IMR-90 (cell line): ENCODE data around the gene CDK15. TPM values are rescaled to one million over a fixed set of nuclear protein-coding genes. Genes with fewer than 3 reads are reported as not detected.

Experiments used
- ATAC-seq: fragments of 200-7000 bp; cut with Tn5 transposase; 2 replicates; pipeline ENCODE4 v1.9.1; 2020; ENCODE audit warnings: low read depth, mild to moderate bottlenecking, moderate library complexity
- BruUV-seq: library from RNA; stranded (reverse); fragments of 400-500 nt; replicated peaks from 2 replicates; lab custom pipeline; 2021; lab: Mats Ljungman, UMichigan
- CTCF ChIA-PET: fragments of 300-600 bp; formaldehyde crosslinking; extraction: SDS; loops from one replicate; lab custom pipeline; 2021; ENCODE audit warnings: antibody characterized with exemption; lab: Yijun Ruan, JAX
- POLR2A ChIA-PET: fragments of 300-600 bp; sonication (Branson Sonifier 250); formaldehyde crosslinking; loops from one replicate; lab custom pipeline; 2022; ENCODE audit warnings: antibody characterized with exemption; ENCODE audit not compliant: unreplicated experiment; lab: Charles Lee
- DNase-seq: peaks from one replicate; pipeline ENCODE4 v3.0.0; 2013
- H2AFZ ChIP-seq: replicated peaks from 2 replicates; pipeline ENCODE3; 2013; ENCODE audit warnings: low read length, mild to moderate bottlenecking; ENCODE audit not compliant: poor library complexity
- H2AK5ac ChIP-seq: 2 replicates; pipeline ENCODE4 v1.6.1; 2013; ENCODE audit warnings: low read depth, low read length, inconsistent platforms
- H2AK9ac ChIP-seq: replicated peaks from 2 replicates; pipeline ENCODE3; 2013; ENCODE audit warnings: mild to moderate bottlenecking, low read depth, low read length, moderate library complexity; ENCODE audit not compliant: poor library complexity
- H2BK120ac ChIP-seq: 2 replicates; pipeline ENCODE4 v1.6.1; 2013; ENCODE audit warnings: low read depth, low read length, inconsistent platforms
- H2BK15ac ChIP-seq: 3 replicates; pipeline ENCODE4 v1.6.1; 2013; ENCODE audit warnings: low read depth, low read length, inconsistent platforms
- H2BK20ac ChIP-seq: 2 replicates; pipeline ENCODE4 v1.6.1; 2013; ENCODE audit warnings: low read depth, mild to moderate bottlenecking, inconsistent platforms, low read length, moderate library complexity
- H2BK5ac ChIP-seq: 2 replicates; pipeline ENCODE4 v1.6.1; 2013; ENCODE audit warnings: mild to moderate bottlenecking, low read depth, low read length, inconsistent platforms; ENCODE audit not compliant: poor library complexity, severe bottlenecking
- H3K14ac ChIP-seq: replicated peaks from 2 replicates; pipeline ENCODE4 v1.6.1; 2013; ENCODE audit warnings: low read depth, low read length, inconsistent platforms
- H3K18ac ChIP-seq: 2 replicates; pipeline ENCODE4 v1.6.1; 2013; ENCODE audit warnings: low read depth, low read length, control low read depth
- H3K23ac ChIP-seq: 2 replicates; pipeline ENCODE4 v1.6.1; 2013; ENCODE audit warnings: low read depth, low read length, inconsistent platforms
- H3K27ac ChIP-seq: 2 replicates; pipeline ENCODE4 v1.5.1; 2013; ENCODE audit warnings: mild to moderate bottlenecking, control low read depth, low read length; ENCODE audit not compliant: insufficient read depth
- H3K27me3 ChIP-seq: 2 replicates; pipeline ENCODE4 v1.6.1; 2013; ENCODE audit warnings: low read length; ENCODE audit not compliant: control insufficient read depth, insufficient read depth
- H3K36me3 ChIP-seq: 2 replicates; pipeline ENCODE4 v1.6.1; 2013; ENCODE audit warnings: low read length, mixed read lengths; ENCODE audit not compliant: control insufficient read depth, insufficient read depth
- H3K4ac ChIP-seq: 2 replicates; pipeline ENCODE4 v1.6.1; 2013; ENCODE audit warnings: low read depth, low read length, inconsistent platforms
- H3K4me1 ChIP-seq: 2 replicates; pipeline ENCODE4 v1.6.1; 2013; ENCODE audit warnings: low read length, mixed read lengths; ENCODE audit not compliant: control insufficient read depth, insufficient read depth
- H3K4me2 ChIP-seq: 2 replicates; pipeline ENCODE4 v1.6.1; 2013; ENCODE audit warnings: low read depth, mild to moderate bottlenecking, control low read depth, low read length, moderate library complexity
- H3K4me3 ChIP-seq: 2 replicates; pipeline ENCODE4 v1.5.1; 2013; ENCODE audit warnings: low read depth, mild to moderate bottlenecking, control low read depth, low read length, moderate library complexity; ENCODE audit not compliant: insufficient read depth
- H3K56ac ChIP-seq: 2 replicates; pipeline ENCODE4 v1.6.1; 2013; ENCODE audit warnings: low read length, inconsistent platforms; ENCODE audit not compliant: insufficient read depth; ENCODE audit errors: extremely low read depth
- H3K79me1 ChIP-seq, 2 experiments: 2 replicates each; pipeline ENCODE4 v1.6.1; 2013; ENCODE audit warnings: low read length in 2 of 2, inconsistent platforms in 1 of 2, low read depth in 1 of 2
- H3K9ac ChIP-seq: 2 replicates; pipeline ENCODE4 v1.6.1; 2013; ENCODE audit warnings: low read depth, low read length, control low read depth
- H3K9me1 ChIP-seq: 2 replicates; pipeline ENCODE4 v1.6.1; 2013; ENCODE audit warnings: low read length, inconsistent platforms; ENCODE audit not compliant: insufficient read depth
- H3K9me3 ChIP-seq: 2 replicates; pipeline ENCODE4 v1.6.1; 2013; ENCODE audit warnings: low read length; ENCODE audit not compliant: control insufficient read depth, insufficient read depth
- H4K20me1 ChIP-seq: 2 replicates; pipeline ENCODE4 v1.6.1; 2013; ENCODE audit warnings: low read length, inconsistent platforms; ENCODE audit not compliant: insufficient read depth
- H4K5ac ChIP-seq: 2 replicates; pipeline ENCODE4 v1.6.1; 2013; ENCODE audit warnings: mild to moderate bottlenecking, low read depth, low read length, control low read depth
- H4K8ac ChIP-seq, 2 experiments: 2 replicates each; pipeline ENCODE4 v1.6.1; 2013; ENCODE audit warnings: low read depth in 2 of 2, low read length in 2 of 2, control low read depth in 1 of 2, inconsistent platforms in 1 of 2
- H4K91ac ChIP-seq: 2 replicates; pipeline ENCODE4 v1.6.1; 2013; ENCODE audit warnings: low read depth, low read length, inconsistent platforms; ENCODE audit not compliant: insufficient read depth
- BHLHE40 ChIP-seq: fragments of 150-350 bp; IDR thresholded peaks from 2 replicates; pipeline ENCODE4 v1.6.1; 2016; ENCODE audit warnings: mild to moderate bottlenecking, low read depth, low read length
- MAFK ChIP-seq: IDR thresholded peaks from 2 replicates; pipeline ENCODE4 v1.6.1; 2012; ENCODE audit warnings: low read depth, low read length, improper control_type of control experiment
- MXI1 ChIP-seq: IDR thresholded peaks from 2 replicates; pipeline ENCODE4 v1.6.1; 2012; ENCODE audit warnings: low read depth, mild to moderate bottlenecking, low read length, moderate library complexity, borderline replicate concordance
- POLR2A ChIP-seq: IDR thresholded peaks from 2 replicates; pipeline ENCODE4 v1.6.1; 2012; ENCODE audit warnings: mild to moderate bottlenecking, low read depth, low read length
- RAD21 ChIP-seq: IDR thresholded peaks from 2 replicates; pipeline ENCODE4 v1.6.1; 2012; ENCODE audit warnings: low read length, improper control_type of control experiment
- RCOR1 ChIP-seq: IDR thresholded peaks from 2 replicates; pipeline ENCODE4 v1.6.1; 2012; ENCODE audit warnings: mild to moderate bottlenecking, low read length, improper control_type of control experiment; ENCODE audit not compliant: insufficient replicate concordance
- SMC3 ChIP-seq: fragments of 150-350 bp; IDR thresholded peaks from 2 replicates; pipeline ENCODE4 v1.6.1; 2016; ENCODE audit warnings: low read depth, mild to moderate bottlenecking, antibody characterized with exemption, low read length, moderate library complexity
- WGBS, 2 experiments: methylation state at CpG; one replicate each; pipeline versions ENCODE4 v1.1.5 to v1.1.7; 2013; ENCODE audit warnings: missing lambda C conversion rate in 2 of 2; ENCODE audit not compliant: insufficient read length in 1 of 2; ENCODE audit errors: extremely low coverage in 2 of 2; 5-methylcytosine and 5-hydroxymethylcytosine counted together
- dilution Hi-C: fragments of 300-500 bp; cut with HindIII; formaldehyde crosslinking; loops from one replicate; pipeline ENCODE4 v1.14.3; 2018; ENCODE audit warnings: low sequenced_read_pairs; ENCODE audit not compliant: unreplicated experiment
- in situ Hi-C: fragments of 300-500 bp; cut with MboI; formaldehyde crosslinking; loops from 3 replicates; pipeline ENCODE4 v1.14.3; 2019; ENCODE audit warnings: low sequenced_read_pairs, inconsistent platforms, mixed read lengths
- intact Hi-C: fragments of 100-400 bp; cut with micrococcal nuclease; formaldehyde crosslinking; loops from 2 replicates; pipeline ENCODE4 v1.10.0; 2022
- microRNA-seq, 2 experiments: library from miRNA; stranded (forward) in 1 of 2; unstranded in 1 of 2; fragments of 10-50 nt in 1 of 2; fragments of <30 nt in 1 of 2; gene quantifications in 1 of 2; microRNA quantifications in 1 of 2; one replicate each; pipeline versions ENCODE3 to v1.1.0; 2013 to 2020; ENCODE audit not compliant: insufficient read depth in 1 of 2, insufficient read length in 1 of 2, unreplicated experiment in 1 of 2
- polyA plus RNA-seq, 3 experiments: library from polyadenylated mRNA; depleted of rRNA; stranded (reverse); fragments of >200 nt; gene quantifications; 2 replicates each; pipeline ENCODE4 v1.2.3, GENCODE V29; 2012; ENCODE audit warnings: low replicate concordance in 1 of 3
- small RNA-seq, 5 experiments: library from RNA; depleted of rRNA; stranded (forward); fragments of <200 nt; gene quantifications; one replicate each; pipeline ENCODE3, GENCODE V24; 2012
- total RNA-seq: library from RNA; depleted of rRNA; stranded (reverse); fragments of >200 nt; gene quantifications from 2 replicates; pipeline ENCODE4 v1.2.3, GENCODE V29; 2012; rRNA removed

CDK15 gene
- total and polyA plus RNA-seq, 2 of the 4 experiments (the other 2 are of a cell fraction): 16.1 to 33.0 TPM

GRCh38 chr2:201942531-201942930 lies 136.2 kb downstream of the CDK15 start:
- BruUV-seq: no TSS peak
- Histone ChIP-seq H3K23ac (no peak overlapping the region), H2BK5ac (no peak overlapping the region), H4K91ac (no peak overlapping the region), H3K9me1 (no peaks in the 10 kb centered on the region), H4K5ac (no peak overlapping the region), H4K20me1 (no peaks in the 10 kb centered on the region), H3K36me3 (no peaks in the 10 kb centered on the region), H3K9ac (no peak overlapping the region), H3K27me3 (peaks cover 2% of the 10 kb centered on the region; the same call in 1 of the 2 replicates), H2BK15ac (no peak overlapping the region), H3K9me3 (no peaks in the 10 kb centered on the region), H3K4me3 (no peak overlapping the region), H3K18ac (no peak overlapping the region), H2AK9ac (no peak overlapping the region), H3K4ac (no peak overlapping the region), H3K27ac (no peak overlapping the region), H2BK120ac (no peak overlapping the region), H3K4me1 (peaks cover 9% of the 10 kb centered on the region), H3K79me1 (no peaks in the 10 kb centered on the region), H3K14ac (no peak overlapping the region), H2AFZ (no peak overlapping the region), H4K8ac (no peak overlapping the region), H2BK20ac (no peak overlapping the region), H3K4me2 (no peak overlapping the region), H2AK5ac (no peak overlapping the region), H3K56ac (no peak overlapping the region)
- DNase-seq: peak; percentile 27
- intact Hi-C loops (no loop called here), in situ Hi-C loops (no loop called here), dilution Hi-C loops (no loop called here)
- ChIA-PET POLR2A (no interaction called here), CTCF (no interaction called here)
- WGBS, 2 experiments: 96% methylated on average over 3 of the region's 5 CpGs; no CpG with 5 or more reads in 1 of the 2 experiments
- no peak for ATAC-seq
- TF ChIP-seq SMC3: no peak
- TF ChIP-seq POLR2A: no peak
- no peak for TF ChIP-seq MAFK
- TF ChIP-seq RAD21: no peak
- no peak for TF ChIP-seq RCOR1
- TF ChIP-seq BHLHE40: no peak
- TF ChIP-seq MXI1: no peak

Small RNA genes lying within 50 kb of the gene (microRNA-seq; reads per million reads assigned to microRNA genes)
- gene RF00019 (ENCODE audit: insufficient read depth, insufficient read length) (not detected), gene RNU6-440P (ENCODE audit: insufficient read depth, insufficient read length) (not detected), gene UBE2V1P11 (ENCODE audit: insufficient read depth, insufficient read length) (not detected)

Small RNA genes lying within 50 kb of the gene (small RNA-seq; reads per million reads assigned to genes)
- gene RF00019: 0 reads per million in 5 experiments
- 0 reads per million in 5 experiments for gene RNU6-440P
- gene UBE2V1P11: 0 reads per million in 5 experiments

Other genes starting within 250 kb of the CDK15 start
- 46.9 and 58.8 TPM in 2 replicates for gene TMEM237, start 163.0 kb upstream of the CDK15 start, total RNA-seq
- gene TMEM237, start 163.0 kb upstream of the CDK15 start, polyA plus RNA-seq (2012; rRNA removed): 27.8 and 29.4 TPM in 2 replicates
- 11.1 and 14.9 TPM in 2 replicates for gene MPP4, start 107.9 kb upstream of the CDK15 start, total RNA-seq
- gene MPP4, start 107.9 kb upstream of the CDK15 start, polyA plus RNA-seq (2012; rRNA removed): 8.5 and 11.8 TPM in 2 replicates
- gene ALS2, start 25.6 kb upstream of the CDK15 start, total RNA-seq: 37.8 and 42.3 TPM in 2 replicates
- gene ALS2, start 25.6 kb upstream of the CDK15 start, polyA plus RNA-seq (2012; rRNA removed): 10.6 and 14.4 TPM in 2 replicates
- 62.4 and 81.1 TPM in 2 replicates for gene FZD7, start 227.3 kb downstream of the CDK15 start, total RNA-seq
- 87.9 and 90.9 TPM in 2 replicates for gene FZD7, start 227.3 kb downstream of the CDK15 start, polyA plus RNA-seq (2012; rRNA removed)